IMR-90 (cell line): ENCODE data around the gene LDLRAD4. TPM values are rescaled to one million over a fixed set of nuclear protein-coding genes. Genes with fewer than 3 reads are reported as not detected.

Experiments used
- ATAC-seq: fragments of 200-7000 bp; cut with Tn5 transposase; 2 replicates; pipeline ENCODE4 v1.9.1; 2020; ENCODE audit warnings: low read depth, mild to moderate bottlenecking, moderate library complexity
- BruUV-seq: library from RNA; stranded (reverse); fragments of 400-500 nt; replicated peaks from 2 replicates; lab custom pipeline; 2021; lab: Mats Ljungman, UMichigan
- CTCF ChIA-PET: fragments of 300-600 bp; formaldehyde crosslinking; extraction: SDS; loops from one replicate; lab custom pipeline; 2021; ENCODE audit warnings: antibody characterized with exemption; lab: Yijun Ruan, JAX
- POLR2A ChIA-PET: fragments of 300-600 bp; sonication (Branson Sonifier 250); formaldehyde crosslinking; loops from one replicate; lab custom pipeline; 2022; ENCODE audit warnings: antibody characterized with exemption; ENCODE audit not compliant: unreplicated experiment; lab: Charles Lee
- DNase-seq: peaks from one replicate; pipeline ENCODE4 v3.0.0; 2013
- H2AFZ ChIP-seq: replicated peaks from 2 replicates; pipeline ENCODE3; 2013; ENCODE audit warnings: low read length, mild to moderate bottlenecking; ENCODE audit not compliant: poor library complexity
- H2AK5ac ChIP-seq: 2 replicates; pipeline ENCODE4 v1.6.1; 2013; ENCODE audit warnings: low read depth, low read length, inconsistent platforms
- H2AK9ac ChIP-seq: replicated peaks from 2 replicates; pipeline ENCODE3; 2013; ENCODE audit warnings: mild to moderate bottlenecking, low read depth, low read length, moderate library complexity; ENCODE audit not compliant: poor library complexity
- H2BK120ac ChIP-seq: 2 replicates; pipeline ENCODE4 v1.6.1; 2013; ENCODE audit warnings: low read depth, low read length, inconsistent platforms
- H2BK15ac ChIP-seq: 3 replicates; pipeline ENCODE4 v1.6.1; 2013; ENCODE audit warnings: low read depth, low read length, inconsistent platforms
- H2BK20ac ChIP-seq: 2 replicates; pipeline ENCODE4 v1.6.1; 2013; ENCODE audit warnings: low read depth, mild to moderate bottlenecking, inconsistent platforms, low read length, moderate library complexity
- H2BK5ac ChIP-seq: 2 replicates; pipeline ENCODE4 v1.6.1; 2013; ENCODE audit warnings: mild to moderate bottlenecking, low read depth, low read length, inconsistent platforms; ENCODE audit not compliant: poor library complexity, severe bottlenecking
- H3K14ac ChIP-seq: replicated peaks from 2 replicates; pipeline ENCODE4 v1.6.1; 2013; ENCODE audit warnings: low read depth, low read length, inconsistent platforms
- H3K18ac ChIP-seq: 2 replicates; pipeline ENCODE4 v1.6.1; 2013; ENCODE audit warnings: low read depth, low read length, control low read depth
- H3K23ac ChIP-seq: 2 replicates; pipeline ENCODE4 v1.6.1; 2013; ENCODE audit warnings: low read depth, low read length, inconsistent platforms
- H3K27ac ChIP-seq: 2 replicates; pipeline ENCODE4 v1.5.1; 2013; ENCODE audit warnings: mild to moderate bottlenecking, control low read depth, low read length; ENCODE audit not compliant: insufficient read depth
- H3K27me3 ChIP-seq: 2 replicates; pipeline ENCODE4 v1.6.1; 2013; ENCODE audit warnings: low read length; ENCODE audit not compliant: control insufficient read depth, insufficient read depth
- H3K36me3 ChIP-seq: 2 replicates; pipeline ENCODE4 v1.6.1; 2013; ENCODE audit warnings: low read length, mixed read lengths; ENCODE audit not compliant: control insufficient read depth, insufficient read depth
- H3K4ac ChIP-seq: 2 replicates; pipeline ENCODE4 v1.6.1; 2013; ENCODE audit warnings: low read depth, low read length, inconsistent platforms
- H3K4me1 ChIP-seq: 2 replicates; pipeline ENCODE4 v1.6.1; 2013; ENCODE audit warnings: low read length, mixed read lengths; ENCODE audit not compliant: control insufficient read depth, insufficient read depth
- H3K4me2 ChIP-seq: 2 replicates; pipeline ENCODE4 v1.6.1; 2013; ENCODE audit warnings: low read depth, mild to moderate bottlenecking, control low read depth, low read length, moderate library complexity
- H3K4me3 ChIP-seq: 2 replicates; pipeline ENCODE4 v1.5.1; 2013; ENCODE audit warnings: low read depth, mild to moderate bottlenecking, control low read depth, low read length, moderate library complexity; ENCODE audit not compliant: insufficient read depth
- H3K56ac ChIP-seq: 2 replicates; pipeline ENCODE4 v1.6.1; 2013; ENCODE audit warnings: low read length, inconsistent platforms; ENCODE audit not compliant: insufficient read depth; ENCODE audit errors: extremely low read depth
- H3K79me1 ChIP-seq, 2 experiments: 2 replicates each; pipeline ENCODE4 v1.6.1; 2013; ENCODE audit warnings: low read length in 2 of 2, inconsistent platforms in 1 of 2, low read depth in 1 of 2
- H3K9ac ChIP-seq: 2 replicates; pipeline ENCODE4 v1.6.1; 2013; ENCODE audit warnings: low read depth, low read length, control low read depth
- H3K9me1 ChIP-seq: 2 replicates; pipeline ENCODE4 v1.6.1; 2013; ENCODE audit warnings: low read length, inconsistent platforms; ENCODE audit not compliant: insufficient read depth
- H3K9me3 ChIP-seq: 2 replicates; pipeline ENCODE4 v1.6.1; 2013; ENCODE audit warnings: low read length; ENCODE audit not compliant: control insufficient read depth, insufficient read depth
- H4K20me1 ChIP-seq: 2 replicates; pipeline ENCODE4 v1.6.1; 2013; ENCODE audit warnings: low read length, inconsistent platforms; ENCODE audit not compliant: insufficient read depth
- H4K5ac ChIP-seq: 2 replicates; pipeline ENCODE4 v1.6.1; 2013; ENCODE audit warnings: mild to moderate bottlenecking, low read depth, low read length, control low read depth
- H4K8ac ChIP-seq, 2 experiments: 2 replicates each; pipeline ENCODE4 v1.6.1; 2013; ENCODE audit warnings: low read depth in 2 of 2, low read length in 2 of 2, control low read depth in 1 of 2, inconsistent platforms in 1 of 2
- H4K91ac ChIP-seq: 2 replicates; pipeline ENCODE4 v1.6.1; 2013; ENCODE audit warnings: low read depth, low read length, inconsistent platforms; ENCODE audit not compliant: insufficient read depth
- CEBPB ChIP-seq: IDR thresholded peaks from 2 replicates; pipeline ENCODE4 v1.6.1; 2012; ENCODE audit warnings: low read depth, low read length, improper control_type of control experiment
- CHD1 ChIP-seq: IDR thresholded peaks from 2 replicates; pipeline ENCODE4 v1.6.1; 2012; ENCODE audit warnings: low read depth, low read length, improper control_type of control experiment
- MAFK ChIP-seq: IDR thresholded peaks from 2 replicates; pipeline ENCODE4 v1.6.1; 2012; ENCODE audit warnings: low read depth, low read length, improper control_type of control experiment
- MAZ ChIP-seq: IDR thresholded peaks from 2 replicates; pipeline ENCODE4 v1.6.1; 2012; ENCODE audit warnings: low read depth, mild to moderate bottlenecking, low read length, improper control_type of control experiment, moderate library complexity, borderline replicate concordance
- MXI1 ChIP-seq: IDR thresholded peaks from 2 replicates; pipeline ENCODE4 v1.6.1; 2012; ENCODE audit warnings: low read depth, mild to moderate bottlenecking, low read length, moderate library complexity, borderline replicate concordance
- NFE2L2 ChIP-seq: fragments of 150-350 bp; IDR thresholded peaks from 2 replicates; pipeline ENCODE4 v1.6.1; 2016; ENCODE audit warnings: low read depth, mild to moderate bottlenecking, low read length
- POLR2A ChIP-seq: IDR thresholded peaks from 2 replicates; pipeline ENCODE4 v1.6.1; 2012; ENCODE audit warnings: mild to moderate bottlenecking, low read depth, low read length
- RAD21 ChIP-seq: IDR thresholded peaks from 2 replicates; pipeline ENCODE4 v1.6.1; 2012; ENCODE audit warnings: low read length, improper control_type of control experiment
- RCOR1 ChIP-seq: IDR thresholded peaks from 2 replicates; pipeline ENCODE4 v1.6.1; 2012; ENCODE audit warnings: mild to moderate bottlenecking, low read length, improper control_type of control experiment; ENCODE audit not compliant: insufficient replicate concordance
- RFX5 ChIP-seq: IDR thresholded peaks from 2 replicates; pipeline ENCODE4 v1.8.0; 2012; ENCODE audit warnings: low read depth, mild to moderate bottlenecking, low read length, moderate library complexity
- SMC3 ChIP-seq: fragments of 150-350 bp; IDR thresholded peaks from 2 replicates; pipeline ENCODE4 v1.6.1; 2016; ENCODE audit warnings: low read depth, mild to moderate bottlenecking, antibody characterized with exemption, low read length, moderate library complexity
- WGBS, 2 experiments: methylation state at CpG; one replicate each; pipeline versions ENCODE4 v1.1.5 to v1.1.7; 2013; ENCODE audit warnings: missing lambda C conversion rate in 2 of 2; ENCODE audit not compliant: insufficient read length in 1 of 2; ENCODE audit errors: extremely low coverage in 2 of 2; 5-methylcytosine and 5-hydroxymethylcytosine counted together
- dilution Hi-C: fragments of 300-500 bp; cut with HindIII; formaldehyde crosslinking; loops from one replicate; pipeline ENCODE4 v1.14.3; 2018; ENCODE audit warnings: low sequenced_read_pairs; ENCODE audit not compliant: unreplicated experiment
- in situ Hi-C: fragments of 300-500 bp; cut with MboI; formaldehyde crosslinking; loops from 3 replicates; pipeline ENCODE4 v1.14.3; 2019; ENCODE audit warnings: low sequenced_read_pairs, inconsistent platforms, mixed read lengths
- intact Hi-C: fragments of 100-400 bp; cut with micrococcal nuclease; formaldehyde crosslinking; loops from 2 replicates; pipeline ENCODE4 v1.10.0; 2022
- polyA plus RNA-seq, 3 experiments: library from polyadenylated mRNA; depleted of rRNA; stranded (reverse); fragments of >200 nt; gene quantifications; 2 replicates each; pipeline ENCODE4 v1.2.3, GENCODE V29; 2012; ENCODE audit warnings: low replicate concordance in 1 of 3
- total RNA-seq: library from RNA; depleted of rRNA; stranded (reverse); fragments of >200 nt; gene quantifications from 2 replicates; pipeline ENCODE4 v1.2.3, GENCODE V29; 2012
- TF ChIP-seq, protein P1 (sequence below): conservative IDR thresholded peaks from 2 replicates; pipeline ENCODE4 v1.5.1; 2012; ENCODE audit warnings: mild to moderate bottlenecking, low read depth, low read length, improper control_type of control experiment
- TF ChIP-seq, protein P2 (sequence below): fragments of 150-350 bp; IDR thresholded peaks from 2 replicates; pipeline ENCODE4 v1.6.1; 2016; ENCODE audit warnings: low read depth, mild to moderate bottlenecking, low read length, moderate library complexity, borderline replicate concordance

The LDLRAD4 gene
- total and polyA plus RNA-seq, 2 of the 4 experiments (the other 2 are of a cell fraction) = not detected

DNA sequence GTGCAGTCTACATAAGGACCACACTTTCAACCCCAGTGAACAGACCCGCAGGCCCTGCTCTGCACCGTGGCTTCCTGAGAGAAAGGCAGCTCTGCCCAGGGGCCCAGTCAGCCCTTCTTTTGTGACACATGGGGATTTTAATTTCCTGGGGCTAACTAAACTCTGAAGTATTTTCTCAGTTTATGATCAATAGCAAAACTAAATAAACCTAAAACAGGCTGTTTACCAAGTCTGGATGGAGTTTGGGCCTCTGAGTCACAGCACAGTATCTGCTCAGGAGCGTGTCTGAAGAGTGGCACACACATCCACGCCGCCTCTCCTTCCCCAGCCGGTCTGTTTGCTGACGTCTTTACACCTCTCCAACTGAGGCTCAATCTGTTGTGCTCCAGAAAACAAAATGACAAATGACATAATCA lies 72.3 kb downstream of the LDLRAD4 start:
- H4K91ac ChIP-seq = no peak overlapping the region
- POLR2A ChIA-PET = no interaction called here
- no peak overlapping the region for H3K4me3 ChIP-seq
- H3K79me1 ChIP-seq = no peaks in the 10 kb centered on the region
- DNase-seq (no peak), ATAC-seq (no peak)
- no peak overlapping the region for H3K18ac ChIP-seq
- no peak overlapping the region for H2BK120ac ChIP-seq
- no peak overlapping the region for H3K4me2 ChIP-seq
- H3K9ac ChIP-seq = no peak overlapping the region
- intact Hi-C loops = no loop called here
- H3K9me1 ChIP-seq = no peaks in the 10 kb centered on the region
- no peak overlapping the region for H4K5ac ChIP-seq
- H3K23ac ChIP-seq = no peak overlapping the region
- H2AFZ ChIP-seq = no peak overlapping the region
- H3K4me1 ChIP-seq = no peaks in the 10 kb centered on the region
- TF ChIP-seq, protein P1, sequence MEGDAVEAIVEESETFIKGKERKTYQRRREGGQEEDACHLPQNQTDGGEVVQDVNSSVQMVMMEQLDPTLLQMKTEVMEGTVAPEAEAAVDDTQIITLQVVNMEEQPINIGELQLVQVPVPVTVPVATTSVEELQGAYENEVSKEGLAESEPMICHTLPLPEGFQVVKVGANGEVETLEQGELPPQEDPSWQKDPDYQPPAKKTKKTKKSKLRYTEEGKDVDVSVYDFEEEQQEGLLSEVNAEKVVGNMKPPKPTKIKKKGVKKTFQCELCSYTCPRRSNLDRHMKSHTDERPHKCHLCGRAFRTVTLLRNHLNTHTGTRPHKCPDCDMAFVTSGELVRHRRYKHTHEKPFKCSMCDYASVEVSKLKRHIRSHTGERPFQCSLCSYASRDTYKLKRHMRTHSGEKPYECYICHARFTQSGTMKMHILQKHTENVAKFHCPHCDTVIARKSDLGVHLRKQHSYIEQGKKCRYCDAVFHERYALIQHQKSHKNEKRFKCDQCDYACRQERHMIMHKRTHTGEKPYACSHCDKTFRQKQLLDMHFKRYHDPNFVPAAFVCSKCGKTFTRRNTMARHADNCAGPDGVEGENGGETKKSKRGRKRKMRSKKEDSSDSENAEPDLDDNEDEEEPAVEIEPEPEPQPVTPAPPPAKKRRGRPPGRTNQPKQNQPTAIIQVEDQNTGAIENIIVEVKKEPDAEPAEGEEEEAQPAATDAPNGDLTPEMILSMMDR = no peak
- TF ChIP-seq POLR2A (no peak), NFE2L2 (no peak), RCOR1 (no peak), MAZ (no peak), SMC3 (no peak), RAD21 (no peak), CHD1 (no peak), MAFK (no peak), RFX5 (no peak), CEBPB (no peak), MXI1 (no peak)
- TF ChIP-seq, protein P2, sequence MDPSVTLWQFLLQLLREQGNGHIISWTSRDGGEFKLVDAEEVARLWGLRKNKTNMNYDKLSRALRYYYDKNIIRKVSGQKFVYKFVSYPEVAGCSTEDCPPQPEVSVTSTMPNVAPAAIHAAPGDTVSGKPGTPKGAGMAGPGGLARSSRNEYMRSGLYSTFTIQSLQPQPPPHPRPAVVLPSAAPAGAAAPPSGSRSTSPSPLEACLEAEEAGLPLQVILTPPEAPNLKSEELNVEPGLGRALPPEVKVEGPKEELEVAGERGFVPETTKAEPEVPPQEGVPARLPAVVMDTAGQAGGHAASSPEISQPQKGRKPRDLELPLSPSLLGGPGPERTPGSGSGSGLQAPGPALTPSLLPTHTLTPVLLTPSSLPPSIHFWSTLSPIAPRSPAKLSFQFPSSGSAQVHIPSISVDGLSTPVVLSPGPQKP = no peak
- no peak overlapping the region for H3K27ac ChIP-seq
- no CpG with 5 or more reads among the region's 7 CpGs for WGBS, 2 experiments
- in situ Hi-C loops = no loop called here
- BruUV-seq = no TSS peak
- H2AK5ac ChIP-seq = no peak overlapping the region
- H3K4ac ChIP-seq = no peak overlapping the region
- H2BK15ac ChIP-seq = no peak overlapping the region
- H2BK5ac ChIP-seq = no peak overlapping the region
- dilution Hi-C loops = no loop called here
- no peak overlapping the region for H2AK9ac ChIP-seq
- CTCF ChIA-PET = no interaction called here
- H3K9me3 ChIP-seq = no peaks in the 10 kb centered on the region; the same call in 1 of the 2 replicates
- H3K56ac ChIP-seq = no peak overlapping the region
- H3K14ac ChIP-seq = no peak overlapping the region
- no peaks in the 10 kb centered on the region for H4K20me1 ChIP-seq
- H3K36me3 ChIP-seq = no peaks in the 10 kb centered on the region
- H4K8ac ChIP-seq = no peak overlapping the region
- no peak overlapping the region for H2BK20ac ChIP-seq
- H3K27me3 ChIP-seq = no peaks in the 10 kb centered on the region; the same call in 1 of the 2 replicates
